RWPE1 (cell line): ENCODE measurements around the gene ACTR2.
"Not testable (repeated sequence)": the region's sequence is repeated elsewhere in the genome, so short reads cannot be mapped to it uniquely, and the experiment has no call there.

Experiments used
- CTCF ChIA-PET: fragments of 350-600 bp; sonication (Branson Sonifier 250); formaldehyde crosslinking; extraction: SDS; loops from one replicate; lab custom pipeline; 2021; lab: Yijun Ruan, JAX
- POLR2A ChIA-PET: fragments of 400-600 bp; formaldehyde crosslinking; extraction: SDS; loops from one replicate; lab custom pipeline; 2020; ENCODE audit warnings: antibody characterized with exemption; ENCODE audit not compliant: low non-redundant PET; lab: Yijun Ruan, JAX
- DNase-seq: peaks from one replicate; pipeline ENCODE4 v3.0.0; 2012; ENCODE audit warnings: low spot score
- H3K27ac ChIP-seq: fragments of 450-650 bp; 2 replicates; pipeline ENCODE4 v1.5.1; 2017
- CTCF ChIP-seq: fragments of 450-650 bp; conservative IDR thresholded peaks from 2 replicates; pipeline ENCODE4 v1.5.1; 2017; ENCODE audit warnings: low read depth, mild to moderate bottlenecking

The ACTR2 gene

GRCh38 chr2:65252640-65253039, 25.0 kb downstream of the ACTR2 start:
- POLR2A ChIA-PET, result interaction anchor here (0.5 to 0.7 kb wide), 2 partner anchors 154 to 183 kb away, joined by 3 to 4 read pairs; no protein-coding TSS in a partner anchor
- TF ChIP-seq CTCF, result no peak
- CTCF ChIA-PET, result no interaction called here
- H3K27ac ChIP-seq, result no peak overlapping the region
- no peak for DNase-seq

GRCh38 chr2:65255356-65255755, 27.7 kb downstream of the ACTR2 start:
- TF ChIP-seq CTCF, result no peak
- CTCF ChIA-PET, result interaction anchor here (0.6 to 0.7 kb wide), 3 partner anchors 191 to 435 kb away, joined by 3 to 6 read pairs (median 3); no protein-coding TSS in a partner anchor
- POLR2A ChIA-PET, result no interaction called here
- DNase-seq, result no peak
- H3K27ac ChIP-seq, result no peak overlapping the region

GRCh38 chr2:65256054-65256453, 28.4 kb downstream of the ACTR2 start:
- DNase-seq, result no peak
- CTCF ChIA-PET, result no interaction called here

GRCh38 chr2:65257866-65258265, 30.2 kb downstream of the ACTR2 start:
- DNase-seq, H3K27ac ChIP-seq, POLR2A ChIA-PET, CTCF ChIA-PET: not testable (repeated sequence)

More at GRCh38 chr2:65256054-65256453, 28.4 kb downstream of the ACTR2 start:
- POLR2A ChIA-PET, result no interaction called here
- peak; percentile 51 for TF ChIP-seq CTCF
- H3K27ac ChIP-seq, result no peak overlapping the region

- no peak for TF ChIP-seq CTCF
- H3K27ac ChIP-seq, result no peak overlapping the region
- POLR2A ChIA-PET, result no interaction called here
- CTCF ChIA-PET, result no interaction called here
- no peak for DNase-seq
Measured at GRCh38 chr2:65261676-65262075, 34.0 kb downstream of the ACTR2 start.

GRCh38 chr2:65263262-65263661, 35.6 kb downstream of the ACTR2 start:
- ChIA-PET POLR2A (interaction anchor here (0.5 to 0.6 kb wide), 2 partner anchors 12 to 167 kb away, joined by 4 read pairs; no protein-coding TSS in a partner anchor), CTCF (interaction anchor here (0.6 kb wide), 1 partner anchor 1341 kb away, joined by 4 read pairs; no protein-coding TSS in a partner anchor)
- DNase-seq, result no peak
- H3K27ac ChIP-seq, result peak overlapping the region; percentile 48
- TF ChIP-seq CTCF, result no peak

GRCh38 chr2:65263986-65264385, 36.4 kb downstream of the ACTR2 start:
- TF ChIP-seq CTCF, result no peak
- H3K27ac ChIP-seq, result peak overlapping the region; percentile 48
- CTCF ChIA-PET, result no interaction called here
- POLR2A ChIA-PET, result no interaction called here
- DNase-seq, result no peak
